ENCODE results near the gene LURAP1L. TPM values are rescaled to one million over a fixed set of nuclear protein-coding genes. Genes with fewer than 3 reads are reported as not detected.
A peak's percentile ranks its signal among the peaks of the same experiment; 100 is the strongest.

Gene LURAP1L
- total RNA-seq, 1 experiment from 2014 or later, result 0.13 TPM

DNA sequence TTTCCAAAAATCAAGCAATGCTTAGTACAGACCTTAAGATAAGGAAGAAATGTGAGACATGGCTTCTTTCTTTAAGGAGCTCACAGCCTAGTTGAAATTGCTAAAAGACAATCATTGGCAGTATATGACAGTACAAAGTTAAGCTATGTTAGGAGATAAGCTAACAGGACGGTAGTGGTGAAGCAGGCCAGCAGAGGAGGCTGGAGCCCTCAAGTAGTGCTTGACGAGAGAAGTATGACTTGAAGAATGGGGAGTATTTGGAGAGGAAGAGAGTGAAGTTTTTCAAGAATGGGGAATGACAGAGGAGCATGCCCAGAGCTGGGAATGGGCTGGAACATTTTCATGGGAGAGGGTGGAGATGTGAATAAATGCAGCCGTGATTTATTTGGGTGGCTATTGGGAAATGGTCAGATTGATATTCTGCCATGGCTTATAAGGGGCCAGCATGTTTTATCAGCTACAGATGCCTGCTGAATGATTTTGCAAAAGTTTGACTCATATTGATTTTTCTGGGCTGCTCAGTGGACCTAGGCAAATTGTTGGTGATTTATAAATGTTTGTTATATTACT, 43.7 kb downstream of the LURAP1L start:
- no CpG with 5 or more reads among the region's 3 CpGs for WGBS (ENCODE audit: extremely low coverage, insufficient read length, low lambda C conversion rate)
- Histone ChIP-seq H2BK5ac (ENCODE audit: insufficient read length, low read length) (no peak overlapping the region), H3K4me1 (ENCODE audit: insufficient read depth, low read length) (no peaks in the 10 kb centered on the region), H3K14ac (ENCODE audit: insufficient read depth, low read length) (no peak overlapping the region), H3K79me2 (ENCODE audit: insufficient read depth, low read length) (no peaks in the 10 kb centered on the region), H2BK12ac (ENCODE audit: insufficient read length, low read depth, low read length) (no peak overlapping the region), H2BK20ac (ENCODE audit: low read depth, low read length, poor library complexity, severe bottlenecking) (no peak overlapping the region), H3K4me2 (ENCODE audit: insufficient read depth, insufficient read length, low read length) (no peak overlapping the region), H4K20me1 (ENCODE audit: control insufficient read depth, insufficient read depth, insufficient read length) (no peaks in the 10 kb centered on the region), H3K23me2 (ENCODE audit: insufficient read length, low read depth, low read length, poor library complexity, severe bottlenecking) (no peaks in the 10 kb centered on the region), H3K9me3 (ENCODE audit: control insufficient read depth, low read depth, low read length) (no peaks in the 10 kb centered on the region), H2BK120ac (ENCODE audit: low read depth, low read length, poor library complexity, severe bottlenecking) (no peak overlapping the region), H4K5ac (ENCODE audit: insufficient read length, low read depth, low read length) (no peak overlapping the region), H3K4ac (ENCODE audit: low read depth, low read length) (no peak overlapping the region), H3T11ph (ENCODE audit: low read length) (no peak overlapping the region), H4K91ac (ENCODE audit: insufficient read length, low read depth, low read length) (no peak overlapping the region), H2BK15ac (ENCODE audit: low read depth, low read length) (no peak overlapping the region), H2AK5ac (ENCODE audit: insufficient read length, low read length) (no peak overlapping the region), H2AFZ (ENCODE audit: low read length) (no peak overlapping the region), H4K8ac (replicated peaks; ENCODE audit: insufficient read length, low read depth, low read length) (no peak overlapping the region), H3K56ac (ENCODE audit: insufficient read length, low read depth, low read length) (no peak overlapping the region), H3K23ac (ENCODE audit: insufficient read length, low read depth, low read length) (no peak overlapping the region), H3K18ac (ENCODE audit: insufficient read length, low read depth, low read length) (no peak overlapping the region), H3K27ac (ENCODE audit: insufficient read length, low read depth, low read length) (no peak overlapping the region), H3K9ac (ENCODE audit: extremely low read depth, insufficient read length, low read length) (no peak overlapping the region), H3K27me3 (ENCODE audit: insufficient read depth, low read length) (no peaks in the 10 kb centered on the region), H3K79me1 (ENCODE audit: insufficient read depth, low read depth, low read length, poor library complexity, severe bottlenecking) (no peaks in the 10 kb centered on the region)
- no peak overlapping the region for H3K4me3 Mint-ChIP-seq
- no peaks in the 10 kb centered on the region for H3K27me3 Mint-ChIP-seq (ENCODE audit: low read depth)
- DNase-seq, result peak; percentile 32
- H3K36me3 Mint-ChIP-seq (ENCODE audit: insufficient read depth in 1 of 3, low read depth in 3 of 3), result no peaks in the 10 kb centered on the region
- H3K4me1 Mint-ChIP-seq, result peaks cover 0 to 3% of the 10 kb centered on the region in 2 experiments; a peak in 2 of 4 replicates
- TF ChIP-seq, protein P1, sequence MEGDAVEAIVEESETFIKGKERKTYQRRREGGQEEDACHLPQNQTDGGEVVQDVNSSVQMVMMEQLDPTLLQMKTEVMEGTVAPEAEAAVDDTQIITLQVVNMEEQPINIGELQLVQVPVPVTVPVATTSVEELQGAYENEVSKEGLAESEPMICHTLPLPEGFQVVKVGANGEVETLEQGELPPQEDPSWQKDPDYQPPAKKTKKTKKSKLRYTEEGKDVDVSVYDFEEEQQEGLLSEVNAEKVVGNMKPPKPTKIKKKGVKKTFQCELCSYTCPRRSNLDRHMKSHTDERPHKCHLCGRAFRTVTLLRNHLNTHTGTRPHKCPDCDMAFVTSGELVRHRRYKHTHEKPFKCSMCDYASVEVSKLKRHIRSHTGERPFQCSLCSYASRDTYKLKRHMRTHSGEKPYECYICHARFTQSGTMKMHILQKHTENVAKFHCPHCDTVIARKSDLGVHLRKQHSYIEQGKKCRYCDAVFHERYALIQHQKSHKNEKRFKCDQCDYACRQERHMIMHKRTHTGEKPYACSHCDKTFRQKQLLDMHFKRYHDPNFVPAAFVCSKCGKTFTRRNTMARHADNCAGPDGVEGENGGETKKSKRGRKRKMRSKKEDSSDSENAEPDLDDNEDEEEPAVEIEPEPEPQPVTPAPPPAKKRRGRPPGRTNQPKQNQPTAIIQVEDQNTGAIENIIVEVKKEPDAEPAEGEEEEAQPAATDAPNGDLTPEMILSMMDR (conservative IDR thresholded peaks at IDR 0.05), result no peak
- no peak overlapping the region; a peak in 1 of 7 replicates for H3K27ac Mint-ChIP-seq
- H3K9me3 Mint-ChIP-seq, result no peaks in the 10 kb centered on the region

Data from H9 (cell line).